Raji (cell line): ENCODE results near the gene GMDS.

Experiments
- POLR2A ChIP-seq: IDR thresholded peaks from 2 replicates; pipeline ENCODE4 v1.6.1; 2011; ENCODE audit warnings: low read depth, low read length, control low read depth; ENCODE audit not compliant: insufficient read depth

Gene GMDS

DNA sequence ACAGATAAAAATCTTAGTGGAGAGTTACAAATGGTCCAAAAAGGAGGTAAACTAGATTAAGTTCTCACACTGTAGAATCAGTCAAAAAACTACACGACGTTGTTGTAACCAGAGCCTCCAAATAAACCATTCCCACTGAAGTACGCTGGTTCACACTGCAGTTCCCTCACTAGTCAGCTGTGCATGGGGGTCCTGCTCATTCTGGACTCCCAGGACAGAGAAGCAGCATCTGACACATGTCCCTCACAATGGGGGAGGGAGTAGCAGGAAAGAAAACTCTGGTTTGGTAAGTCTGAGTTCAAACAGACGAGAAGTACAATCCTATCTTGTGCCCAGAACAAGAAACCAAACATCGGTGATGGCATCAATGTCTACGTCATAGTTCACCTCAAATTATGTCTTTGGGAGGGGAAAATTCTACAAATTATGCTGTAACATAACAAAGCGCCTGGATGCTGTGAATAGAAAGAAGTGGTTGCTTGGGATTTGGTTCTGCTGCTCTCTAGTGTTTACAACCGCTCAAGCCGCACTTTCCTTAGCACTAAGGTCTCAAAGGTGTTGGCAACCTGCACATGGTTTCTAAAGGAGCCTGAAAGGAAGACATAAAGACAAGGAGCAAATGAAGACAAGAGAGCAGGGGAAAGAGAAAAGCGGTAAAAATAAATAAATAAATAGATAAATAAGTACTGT, 208.0 kb downstream of the GMDS start:
- no peak for TF ChIP-seq POLR2A

DNA sequence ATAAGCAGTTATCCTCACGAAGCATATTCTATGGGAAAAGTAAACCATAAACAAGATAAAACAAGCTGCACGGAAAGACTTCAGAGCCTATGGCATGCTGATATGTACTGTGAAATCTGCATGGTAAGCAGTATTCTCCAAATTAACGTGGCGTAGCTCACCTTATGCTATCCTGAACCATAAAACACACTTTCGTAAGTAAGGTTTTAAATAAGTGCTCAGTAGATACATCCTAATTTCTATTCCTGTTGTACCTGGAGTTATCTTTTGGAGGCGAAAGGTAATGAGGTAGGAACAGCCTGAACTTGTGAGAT, 208.7 kb downstream of the GMDS start:
- TF ChIP-seq POLR2A, result no peak

DNA sequence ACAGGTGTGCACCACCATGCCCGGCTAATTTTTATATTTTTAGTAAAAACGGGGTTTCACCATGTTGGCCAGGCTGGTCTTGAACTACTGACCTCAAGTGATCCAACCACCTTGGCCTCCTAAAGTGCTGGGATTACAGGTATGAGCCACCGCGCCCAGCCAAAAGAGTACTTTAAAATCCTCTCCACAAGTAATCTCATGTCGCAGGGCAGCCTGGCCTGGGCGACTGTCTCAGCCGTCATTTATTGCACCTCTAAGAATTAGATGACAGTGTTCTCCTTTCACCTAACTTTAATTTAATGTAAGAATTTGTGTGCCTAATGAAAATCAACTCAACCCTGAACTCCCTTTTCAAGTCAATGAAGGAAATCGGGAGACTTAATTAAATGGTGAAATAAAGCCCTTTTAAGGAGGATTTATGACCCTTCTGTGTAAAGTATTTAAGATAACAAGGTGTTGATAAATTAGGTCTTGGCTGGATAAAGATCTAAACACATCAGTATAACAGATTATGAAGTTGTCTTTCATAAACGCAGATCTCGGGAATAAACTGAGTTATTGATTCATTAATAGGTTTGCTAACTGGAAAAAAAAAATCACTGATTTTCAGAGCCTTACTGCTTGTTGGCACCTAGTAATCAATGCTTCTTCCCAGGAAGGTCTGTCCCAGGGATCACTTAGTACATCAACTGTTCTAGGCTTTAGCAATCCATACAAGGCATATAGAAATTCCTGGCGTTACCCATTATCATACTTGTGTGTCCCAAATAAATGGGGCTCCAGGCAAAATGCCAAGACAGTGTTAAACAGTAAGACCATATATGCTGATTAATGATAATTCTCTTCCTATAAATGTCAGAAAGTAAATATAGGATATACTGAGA, 209.3 kb downstream of the GMDS start:
- no peak for TF ChIP-seq POLR2A

DNA sequence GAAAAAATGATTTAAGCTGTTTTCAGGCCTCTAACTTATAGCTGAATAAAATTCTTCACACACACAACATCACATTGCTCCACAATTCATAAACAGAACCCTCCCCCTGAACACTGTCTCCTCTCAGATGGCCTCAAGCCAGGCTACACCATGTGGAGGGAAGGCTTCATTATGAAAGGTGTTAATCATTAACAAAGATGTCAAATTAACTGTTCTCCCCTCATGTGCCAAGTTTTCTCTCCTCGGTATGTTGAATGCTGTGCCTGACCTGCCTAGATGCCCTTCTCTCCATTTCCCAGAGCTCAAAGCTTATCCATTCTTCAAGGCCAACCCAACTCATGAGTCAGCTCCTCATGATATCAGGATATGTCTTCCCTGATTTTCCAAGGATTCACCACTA, 210.4 kb downstream of the GMDS start:
- TF ChIP-seq POLR2A, result no peak

DNA sequence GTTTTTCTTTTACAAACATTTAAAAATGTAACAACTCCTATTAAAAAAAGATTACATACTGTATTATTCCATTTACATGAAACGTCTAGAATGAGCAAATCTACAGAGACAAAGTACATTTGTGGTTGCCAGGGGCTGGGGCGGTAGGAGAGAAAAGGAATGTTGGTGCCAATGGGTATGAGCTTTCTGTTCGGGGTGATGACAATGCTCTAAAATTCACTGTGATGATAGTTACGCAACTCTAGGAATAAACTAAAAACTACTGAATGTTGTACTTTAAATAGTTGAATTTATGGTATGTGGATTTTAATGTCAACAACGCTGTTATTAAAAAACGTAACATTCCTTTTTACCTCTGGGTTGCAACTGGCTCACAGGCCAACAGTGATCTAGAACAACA, 211.1 kb downstream of the GMDS start:
- no peak for TF ChIP-seq POLR2A

DNA sequence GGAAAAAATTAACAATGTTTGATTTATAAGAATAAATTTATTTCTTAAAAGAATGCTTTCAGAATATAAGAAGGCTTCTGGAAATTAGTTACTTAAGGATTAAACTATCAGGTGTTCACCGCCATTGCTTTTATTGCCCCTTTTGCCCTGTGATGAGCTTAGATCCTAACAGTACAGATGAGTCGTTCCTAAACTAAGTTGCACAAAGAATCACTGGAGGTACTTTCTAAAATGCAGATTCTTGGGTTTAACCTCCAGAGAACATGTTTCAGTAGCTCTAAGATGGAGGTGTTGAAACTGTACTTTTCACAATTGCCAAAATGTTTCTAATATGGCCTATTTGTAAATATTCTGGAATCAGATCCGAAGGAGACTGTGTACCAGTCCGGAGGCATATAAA, 211.9 kb downstream of the GMDS start:
- TF ChIP-seq POLR2A, result no peak

DNA sequence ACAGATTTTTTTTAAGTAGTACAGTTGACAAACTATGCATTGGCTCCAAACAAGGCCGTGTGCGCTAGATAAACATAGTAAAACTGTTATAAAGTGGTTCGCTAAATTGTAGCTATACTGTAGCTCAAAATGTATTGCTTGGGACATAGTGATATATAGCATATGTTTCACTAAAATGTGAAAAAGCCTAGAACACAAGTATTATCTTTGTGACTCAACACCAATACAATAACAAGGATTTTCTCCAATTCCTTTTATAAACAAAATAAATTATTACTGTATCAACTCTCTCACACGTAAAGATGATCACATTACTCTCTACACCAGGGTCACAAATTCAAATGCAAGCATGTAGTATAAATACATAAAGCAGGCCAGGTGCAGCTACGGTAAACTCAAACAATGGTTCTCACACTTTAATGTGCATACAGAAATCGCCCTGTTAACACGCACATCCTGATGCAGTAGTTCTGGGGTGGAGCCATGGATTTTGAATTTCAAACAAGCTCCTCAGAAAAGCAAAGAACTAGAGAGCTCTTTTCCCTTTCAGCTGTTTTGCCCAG, 214.6 kb downstream of the GMDS start:
- TF ChIP-seq POLR2A, result no peak

DNA sequence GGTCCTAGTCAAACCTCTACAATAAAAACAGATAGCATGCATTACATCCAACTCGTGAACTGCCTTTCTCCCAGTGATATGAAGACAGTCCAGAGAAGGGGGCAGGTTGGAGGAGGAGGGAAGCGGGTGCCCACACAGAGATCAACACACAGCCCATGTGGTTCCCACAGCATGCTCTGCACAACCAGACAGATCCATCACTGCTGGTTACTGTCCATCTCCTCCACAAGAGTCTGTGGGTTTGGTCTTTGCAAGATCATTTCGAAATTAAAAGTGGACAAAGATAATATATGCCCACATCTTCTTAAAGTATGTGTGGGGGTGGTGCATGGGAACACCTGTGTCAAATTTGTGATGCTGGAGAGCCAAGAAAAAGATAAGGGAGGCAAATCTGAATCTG, 215.5 kb downstream of the GMDS start:
- TF ChIP-seq POLR2A, result no peak

DNA sequence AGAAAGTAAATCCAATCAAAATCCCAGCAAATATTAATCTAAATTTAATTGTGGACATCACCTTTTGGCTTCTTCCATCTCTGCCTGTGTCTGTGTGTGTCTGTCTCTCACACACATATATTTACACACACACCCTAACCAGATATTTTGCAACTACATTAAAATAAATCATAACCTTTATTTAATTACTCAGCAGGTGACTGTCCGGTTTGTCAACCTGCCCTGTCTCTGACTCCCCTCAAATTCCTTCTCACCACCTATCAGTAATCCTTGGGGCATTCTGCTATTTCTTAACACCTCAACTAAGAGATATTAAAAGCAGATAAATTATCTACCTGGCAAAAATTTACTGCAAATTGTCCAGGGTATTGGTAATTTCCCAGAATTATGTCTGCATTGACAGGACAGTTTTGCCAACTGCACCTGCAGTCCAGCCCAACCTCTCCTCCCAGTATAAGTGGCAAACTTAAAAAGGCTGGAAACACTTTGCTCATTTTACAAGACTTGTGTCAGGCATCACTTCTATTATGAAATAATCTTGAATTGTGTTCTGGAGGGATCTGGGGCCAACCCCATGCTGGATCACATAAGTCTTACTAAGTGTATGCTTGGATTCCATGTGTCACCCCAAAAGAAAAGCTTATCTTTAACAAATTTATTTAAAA, 216.1 kb downstream of the GMDS start:
- TF ChIP-seq POLR2A, result no peak

DNA sequence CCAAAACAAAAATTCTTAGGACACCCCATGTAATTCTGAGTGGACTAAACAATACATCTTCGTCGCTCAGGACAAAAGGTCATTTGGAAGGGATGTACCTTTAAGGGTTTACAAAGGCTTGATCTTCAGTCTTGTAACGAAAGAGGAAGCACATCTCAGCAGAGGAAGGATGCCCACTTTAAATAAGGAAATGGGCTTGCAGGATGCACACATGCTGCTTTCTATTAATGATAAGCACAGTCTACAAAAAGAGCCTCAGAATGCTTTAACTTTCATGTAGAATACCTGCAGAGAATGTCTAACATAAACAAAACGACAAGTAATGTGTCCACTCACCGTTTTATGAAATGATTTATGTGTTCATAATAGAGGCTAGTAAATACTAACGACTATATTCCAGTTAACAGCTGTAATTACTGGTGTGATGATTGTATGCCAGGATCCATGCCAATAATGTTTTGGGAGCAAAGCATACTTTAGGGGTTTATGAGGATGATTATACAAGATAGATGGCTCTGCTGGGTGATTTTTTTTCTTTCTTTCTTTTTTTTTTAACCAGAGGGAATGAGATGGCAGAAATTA, 216.9 kb downstream of the GMDS start:
- no peak for TF ChIP-seq POLR2A

DNA sequence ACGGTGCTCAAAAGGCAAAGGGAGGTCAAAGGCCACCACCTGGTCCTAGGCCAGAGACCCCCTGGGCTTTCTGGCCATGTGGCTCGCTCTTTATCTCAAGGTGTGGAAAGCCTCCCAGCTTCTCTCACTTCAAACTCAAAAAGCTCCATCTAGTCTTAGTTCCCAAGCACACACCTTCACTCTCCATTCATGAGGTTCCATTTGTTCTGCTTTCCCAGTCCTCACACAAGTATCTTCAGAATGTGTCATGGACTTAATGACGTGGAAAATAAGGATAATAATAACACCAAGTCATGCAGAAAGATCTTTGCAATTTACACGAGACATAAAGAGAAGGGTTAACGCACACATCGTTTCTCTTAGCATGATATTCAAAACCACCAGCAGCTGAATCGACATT, 219.3 kb downstream of the GMDS start:
- no peak for TF ChIP-seq POLR2A

DNA sequence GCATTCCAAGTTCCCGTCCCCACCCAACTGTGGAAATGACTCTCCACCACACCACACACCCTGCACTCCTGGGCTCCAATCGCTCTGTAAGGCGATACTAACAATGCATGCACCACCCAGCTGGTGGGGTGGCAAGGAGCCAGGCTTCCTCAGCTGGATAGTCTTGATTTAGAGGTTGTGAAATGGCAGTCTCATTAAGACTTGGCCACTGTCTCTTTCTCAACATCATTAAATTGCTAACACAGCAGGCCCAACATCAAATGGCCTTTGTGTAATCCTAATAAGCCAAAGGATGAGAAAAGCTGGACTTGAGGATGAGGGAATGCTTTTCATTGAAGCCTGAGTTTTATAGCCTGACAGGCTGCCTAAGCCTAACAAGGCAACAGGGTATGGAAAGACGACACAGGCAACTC, 223.7 kb downstream of the GMDS start:
- no peak for TF ChIP-seq POLR2A

DNA sequence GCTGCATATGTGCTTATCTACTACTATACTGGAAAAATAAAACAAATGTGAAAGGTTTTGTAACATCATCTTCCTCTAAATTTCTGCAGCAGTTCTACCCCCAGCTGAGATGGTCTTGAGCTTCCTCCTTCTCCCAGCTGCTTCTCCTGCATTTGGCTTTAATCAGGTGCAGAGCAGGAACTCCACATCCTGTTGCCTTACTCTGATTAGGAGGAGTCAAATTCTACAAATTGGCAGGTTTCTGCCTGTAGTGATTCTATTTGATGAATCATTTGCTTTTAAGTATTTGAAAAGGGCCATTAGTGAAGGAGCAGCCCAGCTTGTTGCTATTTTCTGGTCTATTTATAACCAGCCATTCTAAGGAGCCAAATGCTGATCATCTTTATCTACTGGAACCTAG, 224.5 kb downstream of the GMDS start:
- no peak for TF ChIP-seq POLR2A

DNA sequence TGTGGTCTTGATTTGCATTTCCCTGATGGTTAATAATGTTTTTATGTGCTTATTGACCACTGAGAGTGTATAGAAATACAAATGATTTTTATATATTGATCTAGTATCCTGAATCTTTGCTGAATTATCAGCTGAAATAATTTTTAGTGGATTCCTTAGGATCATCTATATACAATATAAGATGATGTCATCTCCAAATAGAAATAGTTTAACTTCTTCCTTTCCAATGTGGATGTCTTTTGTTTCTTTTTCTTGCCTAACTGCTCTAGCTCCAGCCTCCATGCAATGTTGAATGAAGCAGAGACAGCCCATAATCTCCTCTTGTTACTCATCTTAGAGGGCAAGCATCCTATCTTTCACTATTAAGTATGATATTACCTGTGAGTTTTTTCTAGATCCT, 226.4 kb downstream of the GMDS start:
- TF ChIP-seq POLR2A, result no peak

DNA sequence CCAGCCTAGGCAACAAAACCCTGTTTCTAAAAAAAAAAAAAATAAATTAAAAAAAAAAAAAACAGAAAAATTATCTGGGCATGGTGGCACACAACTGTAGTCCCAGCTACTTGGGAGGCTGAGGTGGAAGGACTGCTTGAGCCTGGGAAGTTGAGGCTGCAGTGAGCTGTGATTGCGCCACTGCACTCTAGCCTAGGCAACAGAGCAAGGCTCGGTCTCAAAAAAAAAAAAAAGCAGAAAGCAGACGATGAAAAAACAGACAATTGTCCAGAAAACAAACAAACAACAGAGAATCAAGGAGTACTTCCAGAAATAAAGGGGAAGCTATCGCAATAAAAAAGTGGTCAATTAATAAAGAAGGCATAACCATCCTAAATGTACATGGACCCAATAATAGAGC, 229.4 kb downstream of the GMDS start:
- TF ChIP-seq POLR2A, result no peak
